GM12872 (cell line): ENCODE results near the gene PTPRK.

Source experiments
- CTCF ChIP-seq: IDR thresholded peaks from 3 replicates; pipeline ENCODE4 v1.5.1; 2011; ENCODE audit warnings: low read depth, mild to moderate bottlenecking, low read length, moderate library complexity; ENCODE audit not compliant: insufficient read depth

PTPRK gene

GRCh38 chr6:128413291-128413690 is 107.1 kb downstream of the PTPRK start:
- no peak for TF ChIP-seq CTCF

GRCh38 chr6:128412680-128413079 is 107.7 kb downstream of the PTPRK start:
- TF ChIP-seq CTCF = no peak

GRCh38 chr6:128410584-128410983 is 109.8 kb downstream of the PTPRK start:
- TF ChIP-seq CTCF = no peak

- no peak for TF ChIP-seq CTCF
Observed at GRCh38 chr6:128409003-128409402, 111.4 kb downstream of the PTPRK start.

GRCh38 chr6:128406453-128406852 is 113.9 kb downstream of the PTPRK start:
- no peak for TF ChIP-seq CTCF

GRCh38 chr6:128403618-128404444 is 116.6 kb downstream of the PTPRK start:
- TF ChIP-seq CTCF = no peak

GRCh38 chr6:128400875-128401274 is 119.5 kb downstream of the PTPRK start:
- TF ChIP-seq CTCF = no peak
